Hepatocyte (in vitro differentiated cells): Measurements from ENCODE around the gene ZC3H13. TPM values are rescaled to one million over a fixed set of nuclear protein-coding genes. Genes with fewer than 3 reads are reported as not detected.

Source experiments
- DNase-seq: peaks from one replicate; pipeline ENCODE4 v3.0.0-alpha.2; 2016; ENCODE audit warnings: low spot score
- H2AFZ ChIP-seq: fragments of 200-600 bp; sonication (generic); 2 replicates; pipeline ENCODE4 v1.6.0; 2016; ENCODE audit warnings: antibody characterized with exemption, mild to moderate bottlenecking
- H3K27ac ChIP-seq: fragments of 200-600 bp; sonication (generic); 2 replicates; pipeline ENCODE4 v1.5.1; 2016; ENCODE audit warnings: mild to moderate bottlenecking
- H3K27me3 ChIP-seq: fragments of 200-600 bp; sonication (generic); 2 replicates; pipeline ENCODE4 v1.6.1; 2016
- H3K36me3 ChIP-seq: fragments of 200-600 bp; sonication (generic); replicated peaks from 2 replicates; pipeline ENCODE4 v1.5.1; 2016; ENCODE audit warnings: low read depth; ENCODE audit not compliant: insufficient read depth
- H3K4me1 ChIP-seq: fragments of 200-600 bp; sonication (generic); 2 replicates; pipeline ENCODE4 v1.5.1; 2016; ENCODE audit warnings: mild to moderate bottlenecking, moderate library complexity; ENCODE audit not compliant: insufficient read depth
- H3K4me2 ChIP-seq: fragments of 200-600 bp; sonication (generic); 2 replicates; pipeline ENCODE4 v1.6.0; 2016
- H3K4me3 ChIP-seq: fragments of 200-600 bp; sonication (generic); 2 replicates; pipeline ENCODE4 v1.5.1; 2016; ENCODE audit warnings: mild to moderate bottlenecking
- H3K79me2 ChIP-seq: fragments of 200-600 bp; sonication (generic); 2 replicates; pipeline ENCODE4 v1.6.0; 2017; ENCODE audit warnings: mild to moderate bottlenecking
- H3K9me2 ChIP-seq: fragments of 200-600 bp; sonication (generic); replicated peaks from 2 replicates; pipeline ENCODE4 v1.6.0; 2017; ENCODE audit warnings: mild to moderate bottlenecking; ENCODE audit not compliant: insufficient read depth
- H3K9me3 ChIP-seq: fragments of 200-600 bp; sonication (generic); 2 replicates; pipeline ENCODE4 v1.5.1; 2016; ENCODE audit warnings: low read depth, mild to moderate bottlenecking
- H4K20me1 ChIP-seq: fragments of 200-600 bp; sonication (generic); 2 replicates; pipeline ENCODE4 v1.6.0; 2016; ENCODE audit warnings: mild to moderate bottlenecking; ENCODE audit not compliant: insufficient read depth, poor library complexity, severe bottlenecking
- CTCF ChIP-seq: fragments of 200-600 bp; sonication (generic); IDR thresholded peaks from 2 replicates; pipeline ENCODE4 v1.5.1; 2016; ENCODE audit warnings: antibody characterized with exemption, mild to moderate bottlenecking; ENCODE audit not compliant: poor library complexity
- EZH2 ChIP-seq: fragments of 200-600 bp; sonication (generic); IDR thresholded peaks from 2 replicates; pipeline ENCODE4 v1.6.1; 2016; ENCODE audit warnings: antibody characterized with exemption, mild to moderate bottlenecking, borderline replicate concordance
- EZH2phosphoT487 ChIP-seq: fragments of 200-600 bp; sonication (generic); IDR thresholded peaks from one replicate; pipeline ENCODE4 v1.6.1; 2018; ENCODE audit warnings: antibody characterized with exemption, mild to moderate bottlenecking, low read depth, moderate library complexity; ENCODE audit not compliant: unreplicated experiment, severe bottlenecking
- WGBS: methylation state at CpG from one replicate; pipeline ENCODE4 v1.1.6; 2016; ENCODE audit warnings: low lambda C conversion rate; ENCODE audit errors: missing lambda C conversion rate; 5-methylcytosine and 5-hydroxymethylcytosine counted together
- polyA plus RNA-seq: library from polyadenylated mRNA; unstranded; fragments of >200 nt; fragmentation: Nextera tagmentation; extraction: Ambion mirVana; gene quantifications from 2 replicates; pipeline ENCODE4 v1.2.1, GENCODE V29; 2016
- total RNA-seq: library from RNA; depleted of rRNA; stranded (reverse); fragments of >200 nt; gene quantifications from 2 replicates; pipeline ENCODE4 v1.2.3, GENCODE V29; 2014

The ZC3H13 gene
- total and polyA plus RNA-seq, 2 experiments from 2014 or later, result 15.2 to 45.2 TPM

GRCh38 chr13:46045424-46045823 is 7.1 kb downstream of the ZC3H13 start:
- TF ChIP-seq CTCF (no peak), EZH2 (no peak), EZH2phosphoT487 (no peak)
- Histone ChIP-seq H3K4me1 (no peaks in the 10 kb centered on the region), H3K27ac (no peak overlapping the region), H4K20me1 (peaks cover 30% of the 10 kb centered on the region), H3K4me3 (no peak overlapping the region), H3K36me3 (no peaks in the 10 kb centered on the region), H3K27me3 (no peaks in the 10 kb centered on the region), H3K79me2 (peaks cover 69% of the 10 kb centered on the region), H3K9me2 (no peaks in the 10 kb centered on the region), H2AFZ (no peak overlapping the region), H3K9me3 (no peaks in the 10 kb centered on the region), H3K4me2 (no peak overlapping the region)
- DNase-seq, result no peak
- WGBS, result 79% methylated on average over 2 of the region's 2 CpGs

GRCh38 chr13:46043647-46044046 is 8.9 kb downstream of the ZC3H13 start:
- Histone ChIP-seq H3K9me3 (no peaks in the 10 kb centered on the region), H3K79me2 (peaks cover 53% of the 10 kb centered on the region), H2AFZ (no peak overlapping the region), H3K36me3 (no peaks in the 10 kb centered on the region), H3K4me3 (no peak overlapping the region), H3K4me1 (no peaks in the 10 kb centered on the region), H3K27me3 (no peaks in the 10 kb centered on the region), H4K20me1 (peaks cover 18% of the 10 kb centered on the region), H3K9me2 (no peaks in the 10 kb centered on the region), H3K4me2 (no peak overlapping the region), H3K27ac (no peak overlapping the region)
- 97% methylated on average over 5 of the region's 5 CpGs for WGBS
- no peak for DNase-seq
- TF ChIP-seq CTCF (no peak), EZH2phosphoT487 (no peak)

GRCh38 chr13:46041419-46041839 is 11.1 kb downstream of the ZC3H13 start:
- H3K36me3 ChIP-seq, result no peaks in the 10 kb centered on the region
- peaks cover 40% of the 10 kb centered on the region for H3K79me2 ChIP-seq
- no peaks in the 10 kb centered on the region for H3K9me3 ChIP-seq
- no peak overlapping the region for H3K27ac ChIP-seq
- H3K4me3 ChIP-seq, result no peak overlapping the region
- H4K20me1 ChIP-seq, result peaks cover 7% of the 10 kb centered on the region
- no peaks in the 10 kb centered on the region for H3K9me2 ChIP-seq
- DNase-seq, result no peak
- H3K4me1 ChIP-seq, result no peaks in the 10 kb centered on the region
- H3K4me2 ChIP-seq, result no peak overlapping the region
- no peaks in the 10 kb centered on the region for H3K27me3 ChIP-seq
- TF ChIP-seq CTCF (no peak), EZH2 (no peak), EZH2phosphoT487 (no peak)
- WGBS, result 95% methylated on average over 4 of the region's 4 CpGs
- H2AFZ ChIP-seq, result no peak overlapping the region

GRCh38 chr13:46040763-46041162 is 11.8 kb downstream of the ZC3H13 start:
- WGBS, result 76% methylated on average over 2 of the region's 2 CpGs
- no peak overlapping the region for H3K4me2 ChIP-seq

More at GRCh38 chr13:46040763-46041162, 11.8 kb downstream of the ZC3H13 start:
- Histone ChIP-seq H3K27me3 (no peaks in the 10 kb centered on the region), H4K20me1 (peaks cover 7% of the 10 kb centered on the region), H3K36me3 (no peaks in the 10 kb centered on the region), H3K9me2 (no peaks in the 10 kb centered on the region), H2AFZ (no peak overlapping the region), H3K4me1 (no peaks in the 10 kb centered on the region), H3K4me3 (no peak overlapping the region), H3K9me3 (no peaks in the 10 kb centered on the region), H3K79me2 (peaks cover 37% of the 10 kb centered on the region), H3K27ac (no peak overlapping the region)
- TF ChIP-seq EZH2phosphoT487, result no peak
- TF ChIP-seq EZH2, result no peak
- TF ChIP-seq CTCF, result no peak
- DNase-seq, result no peak
